ENCODE results near the gene TMED1. TPM values are rescaled to one million over a fixed set of nuclear protein-coding genes. Genes with fewer than 3 reads are reported as not detected.
A peak's percentile ranks its signal among the peaks of the same experiment; 100 is the strongest.

Gene TMED1
- total RNA-seq, 4 donors from 2014 or later, result 8.9 to 26.2 (median 20.4) TPM

DNA sequence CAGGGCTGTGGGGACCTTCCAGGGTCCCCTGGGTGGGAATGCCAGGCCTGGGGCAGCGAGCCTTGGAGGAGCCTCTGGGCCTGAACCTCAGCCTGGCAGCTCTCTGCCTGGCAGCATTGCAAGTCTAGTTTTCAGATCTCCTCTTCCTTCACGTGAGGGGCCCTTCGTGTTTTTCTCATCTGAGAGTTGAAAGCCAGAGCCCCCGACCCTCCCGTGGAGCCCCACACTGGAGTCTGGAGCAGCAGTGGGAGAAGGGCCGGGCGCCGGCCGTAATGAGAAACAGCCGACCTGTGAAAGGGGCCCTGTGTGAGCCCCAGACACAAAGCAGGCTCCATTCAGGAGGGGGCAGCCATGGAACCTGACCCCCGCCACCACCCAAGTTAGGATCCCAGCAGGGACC is 19.3 kb downstream of the TMED1 start:
- Histone ChIP-seq H3K27ac (peak overlapping the region; percentile 71), H3K27me3 (no peaks in the 10 kb centered on the region), H3K36me3 (peaks cover 72% of the 10 kb centered on the region), H3K4me1 (peaks cover 18% of the 10 kb centered on the region), H3K9me3 (no peaks in the 10 kb centered on the region), H3K4me3 (peak overlapping the region; percentile 46)
- no peak for DNase-seq (ENCODE audit: low spot score in 2 of 2)
- 100% methylated on average over 1 of the region's 11 CpGs for WGBS
- no peak for TF ChIP-seq POLR2A (IDR thresholded peaks at IDR 0.05)
- TF ChIP-seq, protein P1, sequence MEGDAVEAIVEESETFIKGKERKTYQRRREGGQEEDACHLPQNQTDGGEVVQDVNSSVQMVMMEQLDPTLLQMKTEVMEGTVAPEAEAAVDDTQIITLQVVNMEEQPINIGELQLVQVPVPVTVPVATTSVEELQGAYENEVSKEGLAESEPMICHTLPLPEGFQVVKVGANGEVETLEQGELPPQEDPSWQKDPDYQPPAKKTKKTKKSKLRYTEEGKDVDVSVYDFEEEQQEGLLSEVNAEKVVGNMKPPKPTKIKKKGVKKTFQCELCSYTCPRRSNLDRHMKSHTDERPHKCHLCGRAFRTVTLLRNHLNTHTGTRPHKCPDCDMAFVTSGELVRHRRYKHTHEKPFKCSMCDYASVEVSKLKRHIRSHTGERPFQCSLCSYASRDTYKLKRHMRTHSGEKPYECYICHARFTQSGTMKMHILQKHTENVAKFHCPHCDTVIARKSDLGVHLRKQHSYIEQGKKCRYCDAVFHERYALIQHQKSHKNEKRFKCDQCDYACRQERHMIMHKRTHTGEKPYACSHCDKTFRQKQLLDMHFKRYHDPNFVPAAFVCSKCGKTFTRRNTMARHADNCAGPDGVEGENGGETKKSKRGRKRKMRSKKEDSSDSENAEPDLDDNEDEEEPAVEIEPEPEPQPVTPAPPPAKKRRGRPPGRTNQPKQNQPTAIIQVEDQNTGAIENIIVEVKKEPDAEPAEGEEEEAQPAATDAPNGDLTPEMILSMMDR (IDR thresholded peaks at IDR 0.05), result no peak

DNA sequence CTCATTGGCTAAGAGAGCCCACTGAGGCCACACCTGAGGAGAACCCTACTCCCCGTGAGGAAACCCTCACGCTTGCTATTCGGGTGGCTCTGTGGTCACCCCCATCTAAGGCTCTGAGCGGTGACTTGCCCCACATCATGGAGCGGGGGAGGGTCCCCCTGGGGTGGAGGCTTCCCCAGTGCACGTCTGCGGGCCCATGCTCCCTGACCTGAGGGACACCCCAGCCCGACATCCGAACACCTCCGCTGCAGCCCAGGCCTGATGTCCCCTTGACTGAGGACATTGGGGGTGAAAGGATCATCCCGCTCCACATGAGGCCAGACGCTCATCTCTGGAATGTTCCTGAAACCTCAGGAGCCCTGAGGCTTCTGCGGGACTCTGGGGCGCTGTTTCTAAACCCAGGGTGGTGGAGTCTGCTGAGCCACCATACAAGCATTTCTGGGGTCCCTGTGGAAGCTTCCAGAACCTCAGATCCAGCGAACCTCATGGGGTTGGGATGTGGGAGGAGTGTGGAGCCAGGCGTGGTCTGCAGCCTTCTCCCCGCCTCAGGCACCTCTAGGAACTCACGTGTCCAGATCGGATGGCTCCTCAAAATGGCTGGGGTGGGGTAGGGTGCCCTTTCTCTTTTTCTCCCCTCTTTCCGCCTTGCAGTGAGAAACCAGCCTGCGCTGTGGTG is 19.9 kb downstream of the TMED1 start:
- H3K36me3 ChIP-seq, result peaks cover 72% of the 10 kb centered on the region
- H3K27ac ChIP-seq, result peak overlapping the region; percentile 71
- no peaks in the 10 kb centered on the region for H3K27me3 ChIP-seq
- TF ChIP-seq, protein P1 (IDR thresholded peaks at IDR 0.05), result no peak
- no peak for TF ChIP-seq POLR2A (IDR thresholded peaks at IDR 0.05)
- TF ChIP-seq POLR2AphosphoS5 (IDR thresholded peaks at IDR 0.05), result no peak
- TF ChIP-seq EP300 (IDR thresholded peaks at IDR 0.05), result no peak
- no peaks in the 10 kb centered on the region for H3K9me3 ChIP-seq
- WGBS, result 74% methylated on average over 10 of the region's 21 CpGs
- DNase-seq (ENCODE audit: low spot score in 2 of 2), result no peak
- H3K4me3 ChIP-seq, result peak overlapping the region; percentile 46
- peaks cover 18% of the 10 kb centered on the region for H3K4me1 ChIP-seq

DNA sequence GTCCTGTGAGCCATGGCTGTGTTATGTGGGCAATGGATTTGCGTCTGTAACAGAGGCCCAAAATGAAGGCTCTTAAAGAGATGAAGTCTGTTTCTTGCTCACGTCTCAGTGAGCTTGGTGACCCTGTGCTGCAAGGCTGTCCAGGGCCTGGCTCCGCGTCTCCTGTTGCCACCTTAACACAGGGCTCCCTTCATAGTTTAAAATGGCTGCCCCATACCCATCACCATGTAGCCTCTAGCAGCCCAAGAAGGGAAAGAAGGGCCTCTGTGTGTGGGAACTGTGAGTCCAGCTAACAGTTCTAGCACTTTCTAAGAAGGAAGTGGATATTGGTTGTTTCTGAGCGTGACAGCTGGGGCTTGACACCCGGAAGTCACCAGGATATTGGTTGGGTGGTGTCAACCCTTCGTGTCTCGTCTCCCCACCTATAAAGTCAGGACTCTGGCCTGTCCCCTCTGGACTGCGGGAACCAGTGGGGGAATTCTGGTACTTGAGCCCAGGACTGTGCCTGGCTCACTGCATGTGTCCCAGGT is 20.9 kb downstream of the TMED1 start:
- Histone ChIP-seq H3K36me3 (peaks cover 72% of the 10 kb centered on the region), H3K4me3 (no peak overlapping the region), H3K9me3 (no peaks in the 10 kb centered on the region), H3K27me3 (no peaks in the 10 kb centered on the region), H3K27ac (no peak overlapping the region), H3K4me1 (peaks cover 18% of the 10 kb centered on the region)
- no peak for DNase-seq (ENCODE audit: low spot score in 2 of 2)
- 85% methylated on average over 9 of the region's 9 CpGs for WGBS
- no peak for TF ChIP-seq POLR2A (IDR thresholded peaks at IDR 0.05)
- no peak for TF ChIP-seq POLR2AphosphoS5 (IDR thresholded peaks at IDR 0.05)
- TF ChIP-seq, protein P1 (IDR thresholded peaks at IDR 0.05), result no peak
- no peak for TF ChIP-seq EP300 (IDR thresholded peaks at IDR 0.05)

- H3K27me3 ChIP-seq, result no peaks in the 10 kb centered on the region
- no peak for TF ChIP-seq EP300 (IDR thresholded peaks at IDR 0.05)
- TF ChIP-seq, protein P1 (IDR thresholded peaks at IDR 0.05), result no peak
- TF ChIP-seq POLR2A (IDR thresholded peaks at IDR 0.05), result no peak
- no peak for TF ChIP-seq POLR2AphosphoS5 (IDR thresholded peaks at IDR 0.05)
- 58% methylated on average over 6 of the region's 9 CpGs for WGBS
- H3K4me1 ChIP-seq, result peaks cover 12% of the 10 kb centered on the region
- no peak overlapping the region for H3K4me3 ChIP-seq
- H3K27ac ChIP-seq, result peak overlapping the region; percentile 19
- no peak for DNase-seq (ENCODE audit: low spot score in 2 of 2)
- no peaks in the 10 kb centered on the region for H3K9me3 ChIP-seq
- peaks cover 87% of the 10 kb centered on the region for H3K36me3 ChIP-seq
Measured at GRCh38 chr19:10812902-10813404, 23.1 kb downstream of the TMED1 start.

DNA sequence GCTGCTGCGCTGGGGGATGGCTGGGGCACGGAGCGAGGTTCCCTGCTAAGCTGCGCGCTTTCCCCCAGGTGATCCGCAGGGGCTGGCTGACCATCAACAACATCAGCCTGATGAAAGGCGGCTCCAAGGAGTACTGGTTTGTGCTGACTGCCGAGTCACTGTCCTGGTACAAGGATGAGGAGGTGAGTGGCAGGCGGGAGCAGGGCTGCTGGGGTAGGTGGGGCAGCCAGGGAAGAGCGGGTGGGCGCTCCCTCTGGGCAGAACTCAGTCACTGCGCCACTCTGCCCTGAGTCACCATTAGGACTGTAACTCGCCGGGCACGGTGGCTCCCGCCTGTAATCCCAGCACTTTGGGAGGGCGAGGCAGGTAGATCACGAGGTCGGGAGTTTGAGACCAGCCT is 23.8 kb downstream of the TMED1 start:
- Histone ChIP-seq H3K27ac (no peak overlapping the region), H3K9me3 (no peaks in the 10 kb centered on the region), H3K27me3 (no peaks in the 10 kb centered on the region), H3K36me3 (peaks cover 91% of the 10 kb centered on the region), H3K4me3 (no peak overlapping the region), H3K4me1 (peaks cover 11% of the 10 kb centered on the region)
- WGBS, result 94% methylated on average over 15 of the region's 19 CpGs
- no peak for TF ChIP-seq POLR2A (IDR thresholded peaks at IDR 0.05)
- no peak for TF ChIP-seq POLR2AphosphoS5 (IDR thresholded peaks at IDR 0.05)
- TF ChIP-seq, protein P1 (IDR thresholded peaks at IDR 0.05), result no peak
- TF ChIP-seq EP300 (IDR thresholded peaks at IDR 0.05), result no peak
- DNase-seq (ENCODE audit: low spot score in 2 of 2), result no peak
